Measurements from ENCODE around the gene SAP130. TPM values are rescaled to one million over a fixed set of nuclear protein-coding genes. Genes with fewer than 3 reads are reported as not detected.

The SAP130 gene
- total RNA-seq, 1 donor from 2014 or later: 51.7 TPM

- peaks cover 35% of the 10 kb centered on the region for H3K36me3 Mint-ChIP-seq (ENCODE audit: low read depth)
- no peak overlapping the region for H3K4me3 Mint-ChIP-seq
- TF ChIP-seq, protein P1, sequence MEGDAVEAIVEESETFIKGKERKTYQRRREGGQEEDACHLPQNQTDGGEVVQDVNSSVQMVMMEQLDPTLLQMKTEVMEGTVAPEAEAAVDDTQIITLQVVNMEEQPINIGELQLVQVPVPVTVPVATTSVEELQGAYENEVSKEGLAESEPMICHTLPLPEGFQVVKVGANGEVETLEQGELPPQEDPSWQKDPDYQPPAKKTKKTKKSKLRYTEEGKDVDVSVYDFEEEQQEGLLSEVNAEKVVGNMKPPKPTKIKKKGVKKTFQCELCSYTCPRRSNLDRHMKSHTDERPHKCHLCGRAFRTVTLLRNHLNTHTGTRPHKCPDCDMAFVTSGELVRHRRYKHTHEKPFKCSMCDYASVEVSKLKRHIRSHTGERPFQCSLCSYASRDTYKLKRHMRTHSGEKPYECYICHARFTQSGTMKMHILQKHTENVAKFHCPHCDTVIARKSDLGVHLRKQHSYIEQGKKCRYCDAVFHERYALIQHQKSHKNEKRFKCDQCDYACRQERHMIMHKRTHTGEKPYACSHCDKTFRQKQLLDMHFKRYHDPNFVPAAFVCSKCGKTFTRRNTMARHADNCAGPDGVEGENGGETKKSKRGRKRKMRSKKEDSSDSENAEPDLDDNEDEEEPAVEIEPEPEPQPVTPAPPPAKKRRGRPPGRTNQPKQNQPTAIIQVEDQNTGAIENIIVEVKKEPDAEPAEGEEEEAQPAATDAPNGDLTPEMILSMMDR (conservative IDR thresholded peaks at IDR 0.05): no peak
- no peak for DNase-seq (ENCODE audit: low read depth, low spot score)
- no peaks in the 10 kb centered on the region for H3K27me3 Mint-ChIP-seq (ENCODE audit: low read depth)
- peak overlapping the region; percentile 21 for H3K27ac Mint-ChIP-seq (ENCODE audit: unreplicated experiment)
- no peaks in the 10 kb centered on the region for H3K4me1 Mint-ChIP-seq
- no peaks in the 10 kb centered on the region for H3K9me3 Mint-ChIP-seq
Measured at GRCh38 chr2:128008074-128008672, 19.7 kb downstream of the SAP130 start.

DNA sequence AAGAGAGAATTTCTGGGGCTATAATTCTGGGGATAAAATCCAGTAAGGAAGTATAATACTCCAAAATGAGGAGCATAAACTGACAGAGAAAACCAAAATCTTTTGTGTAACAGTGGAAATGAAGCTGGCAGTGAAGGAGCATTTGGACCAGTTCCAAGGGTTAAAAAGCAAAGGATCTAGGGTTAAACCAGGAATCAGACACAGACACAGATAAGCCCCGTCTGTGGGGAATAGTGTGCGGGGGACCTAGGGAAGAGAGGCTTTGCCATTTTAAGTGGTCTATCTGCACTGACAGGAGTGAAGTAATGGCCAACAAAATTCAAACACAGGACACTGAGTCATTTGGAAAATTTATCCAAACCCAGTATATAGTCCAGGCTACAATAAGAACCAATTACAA, 23.4 kb downstream of the SAP130 start:
- TF ChIP-seq, protein P1 (conservative IDR thresholded peaks at IDR 0.05): no peak
- Mint-ChIP-seq H3K36me3 (ENCODE audit: low read depth) (peaks cover 33% of the 10 kb centered on the region), H3K27me3 (ENCODE audit: low read depth) (no peaks in the 10 kb centered on the region), H3K4me3 (no peak overlapping the region), H3K27ac (ENCODE audit: unreplicated experiment) (no peak overlapping the region), H3K9me3 (no peaks in the 10 kb centered on the region), H3K4me1 (no peaks in the 10 kb centered on the region)
- no peak for DNase-seq (ENCODE audit: low read depth, low spot score)

DNA sequence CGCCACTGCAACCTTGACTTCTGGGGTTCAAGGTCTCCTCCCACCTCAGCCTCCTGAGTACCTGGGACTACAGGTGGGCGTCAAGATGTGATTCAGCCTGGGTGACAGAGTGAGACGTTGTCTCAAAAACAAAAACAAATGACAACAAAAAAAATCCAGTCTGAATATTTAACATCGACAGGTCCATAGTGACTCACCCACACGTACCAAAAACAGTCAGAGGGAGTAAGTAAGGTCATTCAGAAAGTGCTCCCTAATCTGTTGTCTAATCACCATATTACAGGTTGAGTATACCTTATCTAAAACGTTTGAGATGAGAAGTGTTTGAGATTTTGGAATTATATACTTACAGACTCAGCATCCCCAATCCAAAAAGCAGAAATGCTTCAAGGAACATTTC, 24.4 kb downstream of the SAP130 start:
- TF ChIP-seq, protein P1 (conservative IDR thresholded peaks at IDR 0.05): no peak
- H3K4me1 Mint-ChIP-seq: no peaks in the 10 kb centered on the region

GRCh38 chr2:127996160-127996559, 31.7 kb downstream of the SAP130 start:
- Mint-ChIP-seq H3K4me3 (no peak overlapping the region), H3K36me3 (ENCODE audit: low read depth) (peaks cover 19% of the 10 kb centered on the region), H3K27me3 (ENCODE audit: low read depth) (no peaks in the 10 kb centered on the region), H3K27ac (ENCODE audit: unreplicated experiment) (no peak overlapping the region), H3K9me3 (no peaks in the 10 kb centered on the region), H3K4me1 (no peaks in the 10 kb centered on the region)
- TF ChIP-seq, protein P1 (conservative IDR thresholded peaks at IDR 0.05): no peak
- DNase-seq (ENCODE audit: low read depth, low spot score): no peak

More for the DNA sequence above, 24.4 kb downstream of the SAP130 start:
- Mint-ChIP-seq H3K27ac (ENCODE audit: unreplicated experiment) (no peak overlapping the region), H3K27me3 (ENCODE audit: low read depth) (no peaks in the 10 kb centered on the region), H3K36me3 (ENCODE audit: low read depth) (peaks cover 32% of the 10 kb centered on the region), H3K4me3 (no peak overlapping the region), H3K9me3 (no peaks in the 10 kb centered on the region)
- no peak for DNase-seq (ENCODE audit: low read depth, low spot score)

GRCh38 chr2:127995725-127996124, 32.1 kb downstream of the SAP130 start:
- Mint-ChIP-seq H3K4me3 (no peak overlapping the region), H3K4me1 (no peaks in the 10 kb centered on the region), H3K27me3 (ENCODE audit: low read depth) (no peaks in the 10 kb centered on the region), H3K9me3 (no peaks in the 10 kb centered on the region), H3K36me3 (ENCODE audit: low read depth) (peaks cover 19% of the 10 kb centered on the region), H3K27ac (ENCODE audit: unreplicated experiment) (no peak overlapping the region)
- DNase-seq (ENCODE audit: low read depth, low spot score): no peak
- TF ChIP-seq, protein P1 (conservative IDR thresholded peaks at IDR 0.05): no peak
